ENCODE measurements around the gene SHOX. TPM values are rescaled to one million over a fixed set of nuclear protein-coding genes. Genes with fewer than 3 reads are reported as not detected.
"Not testable (repeated sequence)": the region's sequence is repeated elsewhere in the genome, so short reads cannot be mapped to it uniquely, and the experiment has no call there.

Gene SHOX
- polyA plus RNA-seq, 4 donors = 0.18 to 0.25 TPM; not detected in 2

- DNase-seq (ENCODE audit: low read depth in 4 of 4, low spot score in 3 of 4) = no peak
These were observed 8.7 kb upstream of the SHOX start for GRCh38 chrX:621705-622503.

GRCh38 chrX:622802-623201 lies 7.8 kb upstream of the SHOX start:
- DNase-seq (ENCODE audit: low read depth in 4 of 4, low spot score in 3 of 4) = not testable (repeated sequence)

DNA sequence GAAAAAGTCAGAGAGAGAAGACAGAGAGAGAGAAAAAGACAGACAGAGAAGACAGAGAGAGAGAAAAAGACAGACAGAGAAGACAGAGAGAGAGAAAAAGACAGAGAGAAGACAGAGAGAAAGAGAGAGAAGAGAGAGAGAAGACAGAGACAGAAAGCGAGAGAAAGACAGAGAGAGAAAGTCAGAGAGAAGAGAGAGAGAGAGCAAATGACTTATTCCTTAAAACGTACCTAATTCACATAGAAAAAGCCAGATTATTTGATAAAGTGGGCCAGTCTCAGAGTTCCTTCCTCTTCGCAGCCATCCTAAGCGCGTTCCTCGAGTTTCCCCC lies 7.4 kb upstream of the SHOX start:
- DNase-seq (ENCODE audit: low read depth in 4 of 4, low spot score in 3 of 4) = no peak

DNA sequence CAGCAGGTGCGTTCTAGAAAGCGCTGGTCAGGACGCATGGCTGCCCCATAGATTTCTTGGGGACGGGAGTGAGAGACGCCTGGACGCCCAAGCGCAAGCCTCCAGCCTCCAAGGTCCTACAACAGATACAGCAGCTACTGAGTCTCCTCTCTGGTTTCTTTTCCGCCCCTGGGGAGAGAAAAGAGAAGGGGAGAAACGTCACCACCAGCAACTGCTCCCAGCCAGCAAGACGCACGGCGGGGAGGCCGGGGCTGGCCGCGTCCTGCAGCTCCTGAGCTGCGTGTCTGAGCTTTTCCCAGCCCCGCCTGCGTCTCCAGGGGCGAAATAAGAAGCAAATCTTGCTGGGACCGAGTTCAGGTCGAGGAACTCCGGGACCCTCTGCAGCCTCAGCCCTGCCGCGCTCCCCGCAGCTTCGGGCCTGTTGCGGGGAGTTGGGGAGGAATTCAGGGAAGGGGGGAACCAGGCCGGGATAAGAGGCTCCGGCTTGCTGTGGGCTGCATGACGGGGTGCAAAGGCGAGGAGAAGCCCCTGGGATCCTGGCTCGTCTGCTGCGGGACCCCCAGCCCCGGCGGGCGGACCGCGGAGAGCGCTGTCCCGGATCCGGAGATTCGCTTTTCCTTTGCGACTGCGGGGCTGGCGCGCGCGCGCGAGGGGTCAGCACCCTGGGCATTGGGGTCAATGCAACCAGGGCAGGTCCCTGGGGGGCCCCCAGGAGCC lies 6.8 kb upstream of the SHOX start:
- DNase-seq (ENCODE audit: low read depth in 4 of 4, low spot score in 3 of 4) = no peak

DNA sequence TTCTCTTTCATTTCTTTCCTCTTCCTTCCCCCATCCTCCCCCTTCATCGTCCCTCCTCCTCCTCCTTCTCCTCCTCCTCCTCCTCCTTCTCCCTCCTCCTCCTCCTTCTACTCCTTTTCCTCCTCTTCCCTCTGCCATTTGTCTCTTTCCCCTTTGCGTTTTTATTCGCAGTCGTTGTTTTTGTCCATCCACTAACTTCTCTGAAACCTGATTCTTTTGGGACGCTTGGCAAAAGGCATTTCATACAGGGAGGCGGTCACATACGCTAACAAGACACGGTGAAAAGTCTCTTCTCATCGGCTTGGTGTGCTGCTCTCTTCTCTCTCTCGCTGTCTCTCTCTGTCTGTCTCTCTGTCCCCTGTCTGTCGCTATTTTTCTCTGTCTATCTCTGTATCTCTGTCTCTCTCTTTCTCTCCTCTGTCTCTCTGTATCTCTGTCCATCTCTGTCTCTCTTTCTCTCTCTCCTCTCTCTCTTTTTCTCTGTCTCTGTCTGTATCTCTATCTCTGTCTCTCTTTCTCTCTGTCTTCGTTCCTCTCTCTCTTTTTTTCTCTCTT lies 5.4 kb upstream of the SHOX start:
- no peak for DNase-seq (ENCODE audit: low read depth in 4 of 4, low spot score in 3 of 4)

GRCh38 chrX:626047-626446 lies 4.5 kb upstream of the SHOX start:
- DNase-seq (ENCODE audit: low read depth in 4 of 4, low spot score in 3 of 4) = not testable (repeated sequence)

GRCh38 chrX:626745-627509 lies 3.7 kb upstream of the SHOX start:
- DNase-seq (ENCODE audit: low read depth in 4 of 4, low spot score in 3 of 4) = no peak

- no peak for DNase-seq (ENCODE audit: low read depth in 4 of 4, low spot score in 3 of 4)
These were observed 3.0 kb upstream of the SHOX start for GRCh38 chrX:627510-627981.

GRCh38 chrX:627995-628394 lies 2.6 kb upstream of the SHOX start:
- DNase-seq (ENCODE audit: low read depth in 4 of 4, low spot score in 3 of 4) = no peak

DNA sequence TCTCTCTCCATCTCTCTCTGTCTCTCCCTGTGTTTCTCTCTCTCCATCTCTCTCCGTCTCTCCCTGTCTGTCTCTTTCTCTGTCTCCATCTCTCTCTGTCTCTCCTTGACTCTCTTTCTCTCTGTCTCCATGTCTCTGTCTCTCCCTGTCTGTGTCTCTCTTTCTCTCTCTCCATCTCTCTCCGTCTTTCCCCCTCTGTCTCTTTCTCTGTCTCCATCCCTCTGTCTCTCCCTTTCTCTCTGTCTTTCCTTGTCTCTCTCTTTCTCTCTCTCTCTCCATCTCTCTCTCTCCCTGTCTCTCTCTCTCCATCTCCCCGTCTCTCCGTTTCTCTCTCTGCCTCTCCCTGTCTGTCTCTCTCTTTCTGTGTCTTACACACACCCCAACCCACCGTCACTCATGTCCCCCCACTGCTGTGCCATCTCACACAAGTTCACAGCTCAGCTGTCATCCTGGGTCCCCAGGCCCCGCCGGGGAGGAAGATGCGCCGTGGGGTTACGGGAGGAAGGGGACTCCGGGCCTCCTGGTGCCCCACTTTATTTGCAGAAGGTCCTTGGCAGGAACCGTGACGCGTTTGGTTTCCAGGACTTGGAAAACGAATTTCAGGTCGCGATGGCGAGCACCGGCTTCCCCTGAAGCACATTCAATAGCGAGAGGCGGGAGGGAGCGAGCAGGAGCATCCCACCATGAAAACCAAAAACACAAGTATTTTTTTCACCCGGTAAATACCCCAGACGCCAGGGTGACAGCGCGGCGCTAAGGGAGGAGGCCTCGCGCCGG lies 1.2 kb upstream of the SHOX start:
- DNase-seq (ENCODE audit: low read depth in 4 of 4, low spot score in 3 of 4) = no peak

GRCh38 chrX:630007-630611 lies 482 bp upstream of the SHOX start:
- no peak for DNase-seq (ENCODE audit: low read depth in 4 of 4, low spot score in 3 of 4)

DNA sequence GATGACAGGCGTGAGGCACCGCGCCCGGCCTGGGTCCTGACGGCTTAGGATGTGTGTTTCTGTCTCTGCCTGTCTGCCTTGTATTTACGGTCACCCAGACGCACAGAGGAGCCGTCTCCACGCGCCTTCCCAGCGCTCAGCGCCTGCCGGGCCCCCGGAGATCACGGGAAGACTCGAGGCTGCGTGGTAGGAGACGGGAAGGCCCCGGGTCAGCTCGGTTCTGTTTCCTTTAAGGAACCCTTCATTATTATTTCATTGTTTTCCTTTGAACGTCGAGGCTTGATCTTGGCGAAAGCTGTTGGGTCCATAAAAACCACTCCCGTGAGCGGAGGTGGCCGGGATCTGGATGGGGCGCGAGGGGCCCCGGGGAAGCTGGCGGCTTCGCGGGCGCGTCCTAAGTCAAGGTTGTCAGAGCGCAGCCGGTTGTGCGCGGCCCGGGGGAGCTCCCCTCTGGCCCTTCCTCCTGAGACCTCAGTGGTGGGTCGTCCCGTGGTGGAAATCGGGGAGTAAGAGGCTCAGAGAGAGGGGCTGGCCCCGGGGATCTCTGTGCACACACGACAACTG lies 1.3 kb downstream of the SHOX start:
- DNase-seq (ENCODE audit: low read depth in 4 of 4, low spot score in 3 of 4) = no peak

- no peak for DNase-seq (ENCODE audit: low read depth in 4 of 4, low spot score in 3 of 4)
These were observed 1.9 kb downstream of the SHOX start for GRCh38 chrX:632366-633042.

DNA sequence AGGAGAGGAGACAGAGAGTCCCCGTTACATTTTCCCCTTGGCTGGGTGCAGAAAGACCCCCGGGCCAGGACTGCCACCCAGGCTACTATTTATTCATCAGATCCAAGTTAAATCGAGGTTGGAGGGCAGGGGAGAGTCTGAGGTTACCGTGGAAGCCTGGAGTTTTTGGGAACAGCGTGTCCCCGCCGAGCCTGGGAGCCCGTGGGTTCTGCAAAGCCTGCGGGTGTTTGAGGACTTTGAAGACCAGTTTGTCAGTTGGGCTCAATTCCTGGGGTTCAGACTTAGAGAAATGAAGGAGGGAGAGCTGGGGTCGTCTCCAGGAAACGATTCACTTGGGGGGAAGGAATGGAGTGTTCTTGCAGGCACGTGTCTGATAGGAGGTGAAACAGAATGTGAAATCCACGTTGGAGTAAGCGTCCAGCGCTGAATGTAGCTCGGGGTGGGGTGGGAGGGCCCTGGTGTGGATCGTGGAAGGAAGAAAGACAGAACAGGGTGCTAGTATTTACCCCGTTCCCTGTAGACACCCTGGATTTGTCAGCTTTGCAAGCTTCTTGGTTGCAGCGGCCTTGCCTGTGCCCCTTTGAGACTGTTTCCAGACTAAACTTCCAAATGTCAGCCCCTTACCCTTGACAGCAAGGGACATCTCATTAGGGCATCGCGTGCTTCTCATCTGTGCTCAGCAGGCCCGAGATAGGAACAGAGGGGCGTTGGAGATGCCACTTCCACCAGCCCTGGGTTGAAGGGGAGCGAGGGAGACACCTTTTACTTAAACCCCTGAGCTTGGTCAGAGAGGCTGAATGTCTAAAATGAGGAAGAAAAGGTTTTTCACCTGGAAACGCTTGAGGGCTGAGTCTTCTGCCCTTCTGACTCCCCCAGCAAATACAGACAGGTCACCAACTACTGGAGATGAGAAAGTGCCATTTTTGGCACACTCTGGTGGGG lies 2.7 kb downstream of the SHOX start:
- DNase-seq (ENCODE audit: low read depth in 4 of 4, low spot score in 3 of 4) = no peak

- DNase-seq (ENCODE audit: low read depth in 4 of 4, low spot score in 3 of 4) = no peak
These were observed 3.7 kb downstream of the SHOX start for GRCh38 chrX:633985-634958.

DNA sequence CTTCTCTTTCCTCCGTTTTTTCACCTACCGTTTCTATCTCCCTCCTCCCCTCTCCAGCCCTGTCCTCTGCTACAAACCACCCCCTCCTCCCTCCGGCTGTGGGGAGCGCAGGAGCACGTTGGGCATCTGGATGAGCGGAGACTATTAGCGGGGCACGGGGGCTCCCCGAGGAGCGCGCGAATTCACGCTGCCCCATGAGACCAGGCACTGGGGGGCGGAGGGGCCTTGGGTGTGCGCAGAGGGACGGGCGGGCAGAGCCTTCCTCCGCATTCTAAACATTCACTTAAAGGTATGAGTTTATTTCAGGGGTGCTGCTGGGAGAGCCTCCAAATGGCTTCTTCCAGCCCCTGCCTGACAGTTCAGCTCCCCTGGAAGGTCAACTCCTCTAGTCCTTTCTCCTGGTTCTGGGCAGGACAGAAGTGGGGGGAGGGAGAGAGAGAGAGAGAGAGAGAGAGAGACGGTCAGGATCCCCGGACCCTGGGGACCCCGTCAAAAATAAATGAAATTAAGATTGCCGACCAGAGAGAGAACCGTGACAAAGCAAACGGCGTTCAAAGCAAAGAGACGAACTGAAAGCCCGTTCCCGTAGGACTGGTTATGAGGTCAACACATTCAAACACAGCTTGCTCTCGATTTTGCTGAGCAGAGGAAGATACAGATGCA lies 5.0 kb downstream of the SHOX start:
- DNase-seq (ENCODE audit: low read depth in 4 of 4, low spot score in 3 of 4) = no peak
